ENCODE results near the gene LRRC4B.

LRRC4B gene

DNA sequence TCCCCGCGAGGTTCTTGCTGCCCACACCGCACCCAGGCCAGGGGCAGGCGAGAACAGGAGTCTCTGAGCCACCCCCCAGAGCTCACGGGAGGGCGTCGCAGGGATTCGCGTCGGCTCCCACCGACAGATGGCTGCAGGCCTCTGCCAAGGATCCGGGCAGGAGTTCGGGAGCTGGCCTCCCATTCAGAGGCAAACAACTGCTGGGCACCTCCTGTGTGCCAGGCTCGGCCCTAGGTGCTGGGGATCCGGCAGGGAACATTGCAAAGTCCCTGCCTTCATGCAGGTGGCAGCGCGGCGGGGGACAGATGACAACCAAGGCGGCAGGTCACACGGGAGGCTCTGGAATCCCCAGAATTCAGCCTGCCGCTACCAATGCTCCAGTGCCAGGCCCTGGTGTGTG is 25.3 kb downstream of the LRRC4B start:
- H3K9me3 ChIP-seq (ENCODE audit: severe bottlenecking): no peaks in the 10 kb centered on the region
- peaks cover 17% of the 10 kb centered on the region for H3K27me3 ChIP-seq (ENCODE audit: insufficient read depth, poor library complexity, severe bottlenecking)
- H3K4me3 ChIP-seq (ENCODE audit: severe bottlenecking): no peak overlapping the region
- H3K27ac ChIP-seq (ENCODE audit: poor library complexity, severe bottlenecking): no peak overlapping the region
- DNase-seq (ENCODE audit: low spot score) (no peak), ATAC-seq (ENCODE audit: low read depth) (no peak)
- no peaks in the 10 kb centered on the region for H3K4me1 ChIP-seq (ENCODE audit: insufficient read depth, poor library complexity, severe bottlenecking)
- TF ChIP-seq CTCF (IDR thresholded peaks at IDR 0.05; ENCODE audit: poor library complexity, severe bottlenecking): no peak
- H3K36me3 ChIP-seq (ENCODE audit: low read depth): no peaks in the 10 kb centered on the region

- peak; percentile 84 for ATAC-seq (ENCODE audit: low read depth)
- Histone ChIP-seq H3K4me1 (ENCODE audit: insufficient read depth, poor library complexity, severe bottlenecking) (no peaks in the 10 kb centered on the region), H3K27me3 (ENCODE audit: insufficient read depth, poor library complexity, severe bottlenecking) (no peaks in the 10 kb centered on the region), H3K36me3 (ENCODE audit: low read depth) (no peaks in the 10 kb centered on the region), H3K27ac (ENCODE audit: poor library complexity, severe bottlenecking) (no peak overlapping the region), H3K4me3 (ENCODE audit: severe bottlenecking) (no peak overlapping the region), H3K9me3 (ENCODE audit: severe bottlenecking) (peaks cover 4% of the 10 kb centered on the region)
- DNase-seq (ENCODE audit: low spot score): no peak
- peak; percentile 75 for TF ChIP-seq CTCF (IDR thresholded peaks at IDR 0.05; ENCODE audit: poor library complexity, severe bottlenecking)
These were observed 30.4 kb downstream of the LRRC4B start for GRCh38 chr19:50537769-50538230.

- no peaks in the 10 kb centered on the region for H3K4me1 ChIP-seq (ENCODE audit: insufficient read depth, poor library complexity, severe bottlenecking)
- H3K27me3 ChIP-seq (ENCODE audit: insufficient read depth, poor library complexity, severe bottlenecking): no peaks in the 10 kb centered on the region
- H3K9me3 ChIP-seq (ENCODE audit: severe bottlenecking): peaks cover 5% of the 10 kb centered on the region
- H3K27ac ChIP-seq (ENCODE audit: poor library complexity, severe bottlenecking): no peak overlapping the region
- no peak for TF ChIP-seq CTCF (IDR thresholded peaks at IDR 0.05; ENCODE audit: poor library complexity, severe bottlenecking)
- no peak for ATAC-seq (ENCODE audit: low read depth)
- no peak overlapping the region for H3K4me3 ChIP-seq (ENCODE audit: severe bottlenecking)
- no peak for DNase-seq (ENCODE audit: low spot score)
- no peaks in the 10 kb centered on the region for H3K36me3 ChIP-seq (ENCODE audit: low read depth)
These were observed 30.9 kb downstream of the LRRC4B start for GRCh38 chr19:50537306-50537685.

GRCh38 chr19:50536662-50537305 is 31.5 kb downstream of the LRRC4B start:
- Histone ChIP-seq H3K36me3 (ENCODE audit: low read depth) (no peaks in the 10 kb centered on the region), H3K27me3 (ENCODE audit: insufficient read depth, poor library complexity, severe bottlenecking) (no peaks in the 10 kb centered on the region), H3K27ac (ENCODE audit: poor library complexity, severe bottlenecking) (no peak overlapping the region), H3K4me1 (ENCODE audit: insufficient read depth, poor library complexity, severe bottlenecking) (no peaks in the 10 kb centered on the region), H3K4me3 (ENCODE audit: severe bottlenecking) (no peak overlapping the region), H3K9me3 (ENCODE audit: severe bottlenecking) (peaks cover 5% of the 10 kb centered on the region)
- ATAC-seq (ENCODE audit: low read depth) (no peak), DNase-seq (ENCODE audit: low spot score) (no peak)
- TF ChIP-seq CTCF (IDR thresholded peaks at IDR 0.05; ENCODE audit: poor library complexity, severe bottlenecking): no peak

GRCh38 chr19:50535672-50536187 is 32.5 kb downstream of the LRRC4B start:
- Histone ChIP-seq H3K9me3 (ENCODE audit: severe bottlenecking) (peaks cover 5% of the 10 kb centered on the region), H3K4me3 (ENCODE audit: severe bottlenecking) (no peak overlapping the region), H3K4me1 (ENCODE audit: insufficient read depth, poor library complexity, severe bottlenecking) (no peaks in the 10 kb centered on the region), H3K36me3 (ENCODE audit: low read depth) (no peaks in the 10 kb centered on the region), H3K27me3 (ENCODE audit: insufficient read depth, poor library complexity, severe bottlenecking) (no peaks in the 10 kb centered on the region), H3K27ac (ENCODE audit: poor library complexity, severe bottlenecking) (no peak overlapping the region)
- no peak for TF ChIP-seq CTCF (IDR thresholded peaks at IDR 0.05; ENCODE audit: poor library complexity, severe bottlenecking)
- ATAC-seq (ENCODE audit: low read depth) (no peak), DNase-seq (ENCODE audit: low spot score) (no peak)

Measured in RWPE2 (cell line).